OCI-M2 (cell line): Measurements from ENCODE around the gene PDE7B.
"Not testable (repeated sequence)": the region's sequence is repeated elsewhere in the genome, so short reads cannot be mapped to it uniquely, and the experiment has no call there.

Source experiments
- DNase-seq: peaks from one replicate; lab custom pipeline; 2025; ENCODE audit not compliant: unreplicated experiment; lab: John Stamatoyannopoulos, UW

The PDE7B gene

DNA sequence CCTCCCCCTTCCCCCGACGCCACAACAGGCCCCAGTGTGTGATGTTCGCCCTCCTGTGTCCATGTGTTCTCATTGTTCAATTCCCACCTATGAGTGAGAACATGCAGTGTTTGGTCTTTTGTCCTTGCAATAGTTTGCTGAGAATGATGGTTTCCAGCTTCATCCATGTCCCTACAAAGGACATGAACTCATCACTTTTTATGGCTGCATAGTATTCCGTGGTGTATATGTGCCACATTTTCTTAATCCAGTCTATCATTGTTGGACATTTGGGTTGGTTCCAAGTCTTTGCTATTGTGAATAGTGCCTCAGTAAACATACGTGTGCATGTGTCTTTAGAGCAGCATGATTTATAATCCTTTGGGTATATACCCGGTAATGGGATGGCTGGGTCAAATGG lies 287.6 kb downstream of the PDE7B start:
- DNase-seq: not testable (repeated sequence)

- DNase-seq: no peak
These were observed 292.9 kb downstream of the PDE7B start for GRCh38 chr6:136144251-136145023.

DNA sequence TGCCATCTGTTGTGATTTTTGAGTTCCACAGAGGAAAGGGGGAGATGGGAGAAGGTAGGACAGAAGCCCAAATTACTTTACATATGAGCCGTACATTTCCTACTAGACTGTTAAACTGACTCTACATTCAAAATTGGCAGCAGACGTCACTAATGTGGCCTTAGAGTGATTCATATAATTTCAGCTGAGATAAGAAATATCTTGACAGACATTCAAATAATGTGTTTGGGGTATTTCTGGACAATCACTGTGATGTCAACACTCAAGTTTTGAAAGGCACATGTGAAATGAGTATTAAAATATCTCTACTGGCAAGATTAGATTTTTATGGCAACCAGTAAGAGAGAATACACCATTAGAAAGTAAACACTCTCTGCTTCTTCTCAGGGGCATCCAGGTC lies 294.6 kb downstream of the PDE7B start:
- no peak for DNase-seq

GRCh38 chr6:136147342-136147741 lies 295.8 kb downstream of the PDE7B start:
- DNase-seq: no peak

DNA sequence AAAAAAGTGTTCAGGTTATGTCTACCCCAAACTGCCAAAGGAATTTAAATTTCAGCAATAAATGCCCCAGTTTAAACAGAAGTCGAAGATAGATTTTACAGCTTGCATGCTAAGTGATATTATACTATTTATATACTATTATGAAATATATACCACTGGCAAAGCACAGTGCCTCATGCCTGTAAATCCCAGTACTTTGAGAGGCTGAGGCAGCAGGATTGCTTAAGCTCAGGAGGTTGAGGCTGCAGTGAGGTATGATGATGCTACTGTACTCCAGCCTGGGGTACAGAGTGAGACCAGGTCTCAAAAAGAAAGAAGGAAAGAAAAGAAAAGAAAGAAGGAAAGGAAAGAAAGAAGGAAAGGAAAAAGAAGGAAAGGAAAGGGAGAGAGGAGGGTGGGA lies 296.6 kb downstream of the PDE7B start:
- no peak for DNase-seq

DNA sequence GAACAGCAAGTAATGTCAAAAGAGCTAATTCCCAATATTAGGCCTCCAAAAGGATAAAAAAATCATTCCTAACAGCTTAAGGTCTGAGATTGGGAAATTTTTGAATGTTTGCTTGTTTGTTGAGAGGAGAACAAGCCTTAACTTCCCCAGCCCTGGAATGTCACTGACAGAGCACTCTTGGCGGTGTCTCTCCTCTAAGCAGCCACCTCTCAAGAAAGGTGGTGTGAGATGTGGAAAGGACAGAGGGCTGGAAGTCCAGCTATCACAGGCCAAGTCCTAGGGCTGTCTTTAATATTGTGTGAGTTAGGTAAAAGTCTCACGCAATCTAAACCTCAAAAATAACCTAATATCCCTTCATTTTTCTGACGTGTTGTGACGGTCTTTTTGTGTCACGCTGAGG lies 297.0 kb downstream of the PDE7B start:
- no peak for DNase-seq

DNA sequence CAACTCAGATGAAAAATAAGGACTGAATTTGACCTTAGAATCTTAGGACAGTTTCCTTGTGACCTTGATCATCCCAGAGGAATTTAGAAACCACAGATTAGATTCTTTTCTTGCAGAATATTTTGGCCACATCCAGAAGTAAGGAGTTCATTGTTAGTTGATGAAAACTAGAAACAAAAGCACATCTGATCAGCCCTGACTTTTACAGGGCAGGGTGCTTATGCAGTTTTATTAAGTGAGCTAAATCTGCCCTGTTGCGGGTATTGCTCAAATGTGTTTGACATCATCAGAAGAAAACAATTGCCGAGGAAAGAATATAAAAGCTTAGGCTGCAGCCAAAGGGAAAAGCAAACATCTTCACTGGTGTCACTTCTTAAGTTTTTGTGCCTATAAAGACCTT lies 297.8 kb downstream of the PDE7B start:
- no peak for DNase-seq

- DNase-seq: no peak
These were observed 299.5 kb downstream of the PDE7B start for GRCh38 chr6:136150961-136151360.

DNA sequence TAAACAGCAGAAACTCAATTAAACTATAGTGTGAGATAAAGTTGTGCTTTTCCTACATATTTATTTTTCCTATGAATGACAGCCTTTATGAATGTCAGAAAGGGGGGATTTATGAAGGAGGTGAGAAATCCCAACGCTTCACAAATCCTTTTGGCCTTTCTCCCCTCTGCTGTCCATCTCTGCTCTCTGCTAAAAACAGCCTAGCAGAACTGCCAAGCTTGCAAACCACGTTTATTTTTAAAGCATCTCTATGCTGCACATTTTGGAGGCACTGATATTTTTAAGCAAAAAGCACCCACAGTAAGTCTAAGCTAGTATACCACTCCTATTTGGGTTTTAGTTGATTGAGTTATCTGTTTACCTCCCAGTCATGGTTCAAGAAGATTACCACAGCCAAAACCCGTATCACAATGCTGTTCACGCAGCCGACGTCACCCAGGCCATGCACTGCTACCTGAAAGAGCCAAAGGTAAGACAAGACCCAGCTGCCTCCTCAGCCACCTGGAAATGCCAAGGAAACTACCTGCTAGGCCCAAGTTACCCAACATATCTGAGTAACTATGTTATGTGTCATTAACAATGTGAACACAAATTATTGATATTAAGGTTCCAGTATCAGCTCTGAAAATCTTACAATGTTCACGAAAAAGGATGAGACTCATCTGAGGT lies 302.3 kb downstream of the PDE7B start:
- DNase-seq: no peak

- no peak for DNase-seq
These were observed 303.7 kb downstream of the PDE7B start for GRCh38 chr6:136155191-136155590.

DNA sequence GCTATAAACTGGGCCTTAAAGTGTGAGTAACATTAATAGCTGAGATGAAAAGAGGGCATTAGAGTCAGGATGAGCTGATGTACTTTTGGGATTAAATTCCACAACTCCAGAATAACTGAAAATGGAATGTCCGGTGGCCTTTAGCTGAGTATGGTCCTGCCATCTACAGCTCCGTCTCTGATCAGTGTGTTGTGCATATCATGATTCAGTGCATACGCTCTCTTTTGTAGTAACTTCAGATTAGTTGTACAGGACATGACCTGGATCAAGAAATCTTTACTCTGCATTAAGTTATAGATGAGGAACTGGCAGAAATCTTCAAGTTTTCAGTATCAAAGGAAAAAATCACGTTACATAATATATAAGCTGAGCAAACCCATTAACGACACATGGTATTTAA lies 306.2 kb downstream of the PDE7B start:
- no peak for DNase-seq

GRCh38 chr6:136158387-136158821 lies 306.9 kb downstream of the PDE7B start:
- DNase-seq: no peak

- DNase-seq: no peak
These were observed 307.5 kb downstream of the PDE7B start for GRCh38 chr6:136158971-136159370.

- DNase-seq: no peak
These were observed 308.7 kb downstream of the PDE7B start for GRCh38 chr6:136160250-136160649.

DNA sequence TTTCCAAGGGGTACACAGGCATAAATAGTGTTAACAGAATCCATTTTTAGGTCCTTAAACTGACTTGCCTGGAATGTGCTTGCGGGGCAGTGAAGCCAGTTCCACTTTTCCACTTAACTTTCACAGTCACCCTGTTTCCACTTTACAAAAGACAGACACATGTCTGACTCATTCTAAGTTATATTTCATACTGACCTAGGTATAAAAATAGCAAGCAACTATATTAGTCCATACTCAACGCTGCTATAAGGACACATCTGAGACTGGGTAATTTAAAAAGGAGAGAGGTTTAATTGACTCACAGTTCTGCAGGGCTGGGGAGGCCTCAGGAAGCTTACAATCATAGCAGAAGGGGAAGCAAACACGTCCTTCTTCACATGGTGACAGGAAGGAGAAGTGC lies 310.4 kb downstream of the PDE7B start:
- no peak for DNase-seq

GRCh38 chr6:136163260-136163659 lies 311.8 kb downstream of the PDE7B start:
- no peak for DNase-seq

- DNase-seq: no peak
These were observed 315.3 kb downstream of the PDE7B start for GRCh38 chr6:136166815-136167214.

DNA sequence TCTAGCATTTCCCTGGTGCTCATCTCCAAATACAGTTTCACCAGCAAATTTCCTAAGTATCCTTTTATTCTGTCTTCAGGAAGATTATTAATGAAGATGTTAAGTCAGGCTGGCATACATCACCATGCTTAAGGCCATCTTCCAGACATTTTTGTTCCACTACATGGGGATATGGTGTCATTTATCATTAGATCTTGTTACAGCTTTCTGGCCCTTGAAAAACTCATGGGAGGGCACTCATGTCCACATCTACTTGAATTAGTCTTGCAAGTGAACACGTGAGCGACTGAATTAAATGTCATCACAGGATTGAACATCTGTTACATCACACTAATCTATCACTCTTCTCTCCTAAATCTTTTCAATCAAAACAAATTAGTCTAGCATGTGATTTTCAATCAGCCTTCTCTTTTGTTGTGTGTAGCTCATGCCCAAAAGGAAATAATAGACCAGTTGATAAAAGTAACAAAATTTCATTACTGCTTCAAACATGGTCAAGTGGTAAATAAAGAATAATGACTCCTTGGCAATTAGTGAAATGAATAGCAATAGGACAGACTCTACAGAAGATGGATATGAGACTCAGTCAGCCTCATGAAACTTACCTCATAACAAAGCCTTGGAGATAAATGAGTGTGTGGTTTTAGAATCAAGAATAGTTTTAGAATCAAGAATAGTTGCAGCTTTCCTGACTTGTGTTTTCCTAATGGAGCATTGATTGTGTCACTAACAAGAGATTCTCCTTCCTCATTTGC lies 318.1 kb downstream of the PDE7B start:
- no peak for DNase-seq

- no peak for DNase-seq
These were observed 319.7 kb downstream of the PDE7B start for GRCh38 chr6:136171231-136171630.

DNA sequence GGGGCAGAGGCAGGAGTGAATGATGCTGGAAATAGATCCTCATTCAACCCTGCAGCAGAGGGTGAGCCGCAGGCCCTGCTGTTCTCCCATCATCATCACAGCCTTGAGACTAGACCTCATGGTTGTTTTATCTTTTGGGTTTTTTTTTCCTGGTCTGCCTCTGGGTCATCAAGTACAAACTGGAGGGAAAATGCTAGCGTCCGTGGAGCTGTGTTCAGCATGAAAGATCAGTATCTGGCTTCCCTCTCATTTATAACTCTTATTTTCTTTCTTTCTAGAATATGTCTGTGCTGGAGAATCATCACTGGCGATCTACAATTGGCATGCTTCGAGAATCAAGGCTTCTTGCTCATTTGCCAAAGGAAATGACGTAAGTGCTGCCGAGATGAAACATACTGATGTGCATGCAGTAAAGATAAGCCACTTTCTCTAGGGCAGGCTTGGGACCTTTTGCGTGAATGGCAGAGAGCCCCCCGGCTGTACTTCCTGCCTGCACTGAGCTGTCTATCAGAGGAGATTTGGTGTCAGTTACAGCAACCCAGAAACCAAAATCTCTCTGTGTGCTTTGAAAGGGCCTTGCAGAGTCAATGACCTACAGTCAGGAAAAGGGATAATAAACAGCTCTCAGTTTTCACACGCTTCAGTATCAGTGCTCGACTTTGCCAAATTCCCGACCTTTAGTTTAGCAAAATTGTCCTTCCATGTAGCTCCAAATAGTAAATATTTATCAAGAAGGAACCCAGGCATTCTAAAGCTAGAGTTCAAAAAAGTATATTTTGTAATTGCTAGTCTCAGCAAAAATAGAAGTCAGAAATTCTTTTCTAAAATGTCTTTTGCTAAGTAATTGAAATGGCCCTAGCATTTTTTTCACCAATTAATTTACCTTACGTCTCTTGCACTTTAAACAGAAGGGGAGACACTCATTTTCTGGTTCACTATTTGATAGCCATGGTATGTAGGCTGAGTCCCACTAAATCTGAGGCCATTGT lies 322.3 kb downstream of the PDE7B start:
- DNase-seq: no peak

DNA sequence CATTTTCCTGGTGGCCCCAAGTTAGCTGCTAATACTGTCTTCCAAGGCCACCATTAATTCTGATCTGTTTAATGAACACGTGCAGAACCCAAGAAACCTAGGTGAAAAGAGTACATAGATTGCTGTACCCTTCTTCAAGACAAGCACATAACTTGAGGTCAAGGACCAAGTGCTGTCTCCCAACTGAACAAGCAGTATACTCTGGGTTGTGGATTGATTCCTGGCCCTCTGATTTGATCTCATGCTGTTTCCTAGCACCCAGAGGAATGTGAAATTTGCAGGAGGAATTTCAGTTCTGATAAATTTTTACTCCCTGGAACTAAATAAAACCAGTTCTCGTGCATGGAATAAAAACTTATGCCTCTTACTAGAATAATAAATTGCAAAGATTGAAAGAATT lies 323.0 kb downstream of the PDE7B start:
- DNase-seq: no peak
